GM12891 (cell line): ENCODE results near the gene DMD.
A peak's percentile ranks its signal among the peaks of the same experiment; 100 is the strongest.

Experiments used
- DNase-seq: peaks from one replicate; pipeline ENCODE4 v3.0.0; 2011; ENCODE audit warnings: low spot score; ENCODE audit not compliant: insufficient read length
- FAIRE-seq: peaks from 2 replicates; lab custom pipeline; 2011; peaks lifted over from hg19 to GRCh38; lab: Jason Lieb, UNC
- PAX5 ChIP-seq: IDR thresholded peaks from 2 replicates; pipeline ENCODE4 v1.6.1; 2011; ENCODE audit warnings: low read length, moderate library complexity, mild to moderate bottlenecking; ENCODE audit not compliant: insufficient read depth, severe bottlenecking
- POLR2A ChIP-seq: IDR thresholded peaks from 2 replicates; pipeline ENCODE4 v1.6.1; 2011; ENCODE audit warnings: low read depth, low read length, control low read depth
- POLR2AphosphoS5 ChIP-seq: IDR thresholded peaks from 2 replicates; pipeline ENCODE4 v1.6.1; 2011; ENCODE audit warnings: low read depth, low read length, control low read depth
- POU2F2 ChIP-seq: IDR thresholded peaks from 2 replicates; pipeline ENCODE4 v1.6.1; 2011; ENCODE audit warnings: low read depth, mild to moderate bottlenecking, control low read depth, low read length, moderate library complexity
- SPI1 ChIP-seq: IDR thresholded peaks from 2 replicates; pipeline ENCODE4 v1.6.1; 2011; ENCODE audit warnings: low read depth, low read length, control low read depth
- TAF1 ChIP-seq: IDR thresholded peaks from 2 replicates; pipeline ENCODE4 v1.6.1; 2011; ENCODE audit warnings: low read depth, low read length, control low read depth

The DMD gene

DNA sequence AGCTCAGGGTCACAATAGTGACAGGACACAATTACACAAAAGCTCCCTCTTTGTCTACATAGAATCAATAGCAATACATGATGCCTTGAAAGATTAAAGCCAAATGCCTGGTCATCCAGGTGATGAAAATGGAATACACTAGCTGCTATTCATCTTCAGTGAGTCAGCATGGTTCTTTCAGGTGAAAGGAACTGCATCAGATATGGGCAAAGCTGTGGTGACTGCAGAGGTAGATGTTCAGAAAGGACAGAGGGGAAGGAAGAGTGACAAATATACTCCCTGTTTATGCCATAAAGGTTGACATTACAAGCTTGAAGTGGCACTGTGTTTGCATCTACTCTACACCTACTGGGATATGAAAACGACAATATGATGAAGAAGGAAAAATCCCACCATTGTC lies 2119.5 kb downstream of the DMD start:
- no peak for TF ChIP-seq POU2F2
- TF ChIP-seq TAF1 = no peak
- TF ChIP-seq SPI1 = no peak
- TF ChIP-seq PAX5 = no peak
- no peak for TF ChIP-seq POLR2AphosphoS5
- no peak for TF ChIP-seq POLR2A
- FAIRE-seq (peak; percentile 67), DNase-seq (no peak)

- no peak for TF ChIP-seq PAX5
- TF ChIP-seq POLR2AphosphoS5 = no peak
- no peak for TF ChIP-seq POLR2A
- TF ChIP-seq POU2F2 = no peak
- TF ChIP-seq TAF1 = no peak
- TF ChIP-seq SPI1 = no peak
- DNase-seq (no peak), FAIRE-seq (no peak)
Measured at GRCh38 chrX:31074522-31074921, 2136.8 kb downstream of the DMD start.

DNA sequence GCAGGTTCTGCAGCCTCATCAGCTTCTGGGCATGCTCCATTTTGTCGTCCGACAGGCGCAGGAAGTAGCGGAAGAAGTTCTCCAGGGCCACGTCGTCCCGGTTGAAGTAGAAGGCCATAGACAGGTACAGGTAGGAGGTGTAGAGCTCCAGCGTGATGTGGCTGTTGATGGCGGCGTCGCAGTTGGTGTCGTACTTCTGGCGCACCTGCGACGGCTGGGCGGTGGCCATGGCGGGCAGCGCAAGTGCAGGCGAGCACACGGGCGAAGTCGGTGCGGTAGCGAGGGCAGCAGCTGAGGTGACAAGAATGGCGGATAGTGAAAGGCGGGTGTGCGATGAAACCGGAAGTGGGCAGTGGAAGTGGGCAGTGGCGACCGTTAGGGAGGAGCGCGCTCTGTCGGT lies 2139.6 kb downstream of the DMD start, which contains the start of gene FTHL17:
Gene FTHL17, minus strand, starts transcription at position 317 of the 400 bp plus-strand sequence. Its CDS starts 88 bp downstream, at position 229.
- DNase-seq = no peak
- no peak for TF ChIP-seq TAF1
- no peak for TF ChIP-seq POLR2A
- no peak for TF ChIP-seq PAX5
- TF ChIP-seq POLR2AphosphoS5 = no peak
- TF ChIP-seq POU2F2 = no peak
- no peak for FAIRE-seq

GRCh38 chrX:31071262-31071661 lies 2140.1 kb downstream of the DMD start:
- no peak for FAIRE-seq
- TF ChIP-seq PAX5 (no peak), TAF1 (no peak), POU2F2 (no peak), POLR2A (no peak), POLR2AphosphoS5 (no peak), SPI1 (no peak)
- no peak for DNase-seq

- TF ChIP-seq SPI1 (no peak), POLR2AphosphoS5 (no peak), TAF1 (no peak), POU2F2 (no peak), POLR2A (no peak), PAX5 (no peak)
- FAIRE-seq (peak; percentile 88), DNase-seq (no peak)
Measured at GRCh38 chrX:31070057-31070468, 2141.3 kb downstream of the DMD start.
